OCI-M2 (cell line): ENCODE data around the gene MACROD1.
A peak's percentile ranks its signal among the peaks of the same experiment; 100 is the strongest.

ENCODE experiments used
- DNase-seq: peaks from one replicate; lab custom pipeline; 2025; ENCODE audit not compliant: unreplicated experiment; lab: John Stamatoyannopoulos, UW

Gene MACROD1

DNA sequence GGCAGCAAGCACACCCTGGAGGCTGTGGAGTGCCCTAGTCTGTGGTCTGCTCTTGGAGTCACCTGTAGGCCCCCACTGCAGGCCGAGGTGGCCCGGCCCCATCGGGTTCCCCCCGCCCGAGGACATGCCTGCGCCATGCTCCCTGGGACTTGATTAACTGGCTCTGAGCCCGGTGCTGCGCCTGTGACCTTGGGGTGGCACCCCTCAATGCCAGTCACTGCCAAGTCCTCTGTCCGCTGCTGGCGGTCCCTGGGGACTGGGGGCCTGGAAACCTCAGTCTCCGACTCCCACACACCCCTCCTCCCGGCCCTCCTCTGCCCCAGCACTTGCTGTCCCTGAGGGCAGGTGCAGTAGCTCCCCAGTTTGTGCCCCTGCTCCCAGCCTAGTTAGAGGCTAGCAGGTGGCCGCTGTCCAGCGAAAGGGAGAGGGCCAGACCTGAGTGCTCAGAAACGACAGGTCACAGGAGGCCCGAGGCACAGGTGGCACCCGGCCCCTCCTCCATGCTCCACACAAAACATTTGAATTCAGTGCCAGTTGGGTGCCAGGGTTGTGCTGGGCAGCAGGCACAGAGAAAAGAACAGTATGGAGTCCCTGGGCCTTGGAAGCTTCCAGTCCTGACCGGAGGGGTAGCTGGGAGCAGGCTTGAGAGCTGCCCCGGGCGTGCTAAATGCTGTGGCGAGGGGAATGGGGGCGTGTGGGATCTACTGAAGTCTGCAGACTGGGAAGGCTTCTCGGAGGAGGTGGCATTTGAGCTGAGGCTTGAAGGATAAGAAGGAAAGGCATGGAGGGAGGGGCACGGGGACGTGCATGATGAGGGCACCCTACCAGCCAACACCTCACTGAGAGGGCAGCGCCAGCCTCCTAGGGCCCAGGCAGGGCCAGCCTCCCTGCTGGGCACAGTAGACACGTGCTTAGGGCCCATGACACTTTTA is 146.5 kb downstream of the MACROD1 start:
- no peak for DNase-seq

DNA sequence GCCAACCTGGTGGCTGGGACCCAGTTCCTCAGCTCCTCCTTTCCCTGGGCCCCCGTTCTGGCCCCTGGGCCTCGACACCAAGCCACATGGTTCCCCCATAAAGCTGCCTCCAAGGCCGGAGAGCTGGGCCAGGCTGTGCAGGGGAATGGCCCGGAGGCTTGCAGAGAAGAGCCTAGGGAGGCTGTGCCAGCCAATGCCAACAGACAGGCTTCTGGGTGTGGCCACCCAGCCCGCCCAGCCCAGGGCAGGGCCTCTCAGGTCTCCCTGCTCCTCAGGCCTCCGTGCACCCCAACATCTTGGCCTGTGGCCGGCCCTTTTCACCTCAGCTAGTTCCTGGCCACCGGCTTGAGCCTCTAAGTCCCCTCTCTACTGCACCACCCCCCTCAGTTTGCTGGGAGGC is 147.6 kb downstream of the MACROD1 start:
- no peak for DNase-seq

DNA sequence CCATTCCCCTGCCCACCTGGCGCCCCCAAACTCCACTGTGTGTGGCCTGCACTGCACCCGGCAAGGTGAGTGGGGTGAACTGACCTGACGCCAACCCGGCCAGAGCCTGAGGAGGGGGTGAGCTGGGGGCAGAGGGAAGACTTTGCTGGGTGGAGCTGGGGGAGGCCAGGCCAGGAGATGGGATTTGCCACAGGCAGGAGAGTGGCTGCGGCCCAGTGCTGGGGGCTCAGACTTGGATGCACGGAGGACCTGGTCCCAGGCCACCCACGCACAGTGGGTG is 148.0 kb downstream of the MACROD1 start:
- DNase-seq: no peak

DNA sequence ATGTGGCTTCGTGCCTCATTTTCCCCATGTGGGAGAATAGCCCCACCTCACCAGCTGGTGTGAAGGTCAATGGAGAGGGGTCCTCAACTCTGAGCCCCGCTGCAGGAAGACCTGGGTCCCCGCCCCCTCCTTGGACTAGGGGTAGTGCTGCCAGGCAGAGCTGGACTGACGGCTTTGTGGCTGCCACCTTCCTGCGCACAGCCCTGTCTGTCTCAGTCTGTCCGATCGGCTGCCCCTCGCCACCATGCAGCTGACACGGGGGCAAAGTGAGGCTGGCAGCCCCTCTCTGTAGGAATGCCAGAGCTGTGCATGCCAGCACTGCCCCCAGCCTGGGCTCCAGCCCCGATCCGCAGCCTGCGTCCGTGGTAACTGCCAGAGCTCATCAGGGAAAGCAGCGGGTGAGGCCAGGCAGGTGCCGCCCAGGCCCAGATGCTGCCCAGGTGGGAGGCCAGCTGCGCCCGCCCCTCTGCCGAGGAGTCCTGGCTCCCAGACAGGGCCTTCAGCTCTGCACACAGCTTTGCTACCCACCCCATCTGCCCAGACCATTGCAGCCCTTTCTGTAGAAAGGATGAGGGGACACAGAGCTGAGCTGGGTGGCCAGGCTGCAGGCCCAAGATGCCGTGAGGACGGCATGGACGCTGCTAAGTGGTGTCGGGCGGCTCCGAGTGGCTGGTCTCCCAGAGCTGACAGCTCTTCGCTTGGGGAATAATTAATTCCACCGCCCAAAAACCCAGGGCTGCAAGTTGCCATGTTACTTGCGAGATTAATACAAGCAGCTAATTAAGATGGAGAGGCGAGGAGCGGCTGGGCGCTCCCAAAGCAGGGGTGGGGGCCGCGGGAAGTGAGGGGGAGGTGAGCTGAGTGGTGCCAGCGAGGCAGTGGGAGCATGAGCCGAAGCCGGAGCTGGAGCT is 149.7 kb downstream of the MACROD1 start:
- no peak for DNase-seq

DNA sequence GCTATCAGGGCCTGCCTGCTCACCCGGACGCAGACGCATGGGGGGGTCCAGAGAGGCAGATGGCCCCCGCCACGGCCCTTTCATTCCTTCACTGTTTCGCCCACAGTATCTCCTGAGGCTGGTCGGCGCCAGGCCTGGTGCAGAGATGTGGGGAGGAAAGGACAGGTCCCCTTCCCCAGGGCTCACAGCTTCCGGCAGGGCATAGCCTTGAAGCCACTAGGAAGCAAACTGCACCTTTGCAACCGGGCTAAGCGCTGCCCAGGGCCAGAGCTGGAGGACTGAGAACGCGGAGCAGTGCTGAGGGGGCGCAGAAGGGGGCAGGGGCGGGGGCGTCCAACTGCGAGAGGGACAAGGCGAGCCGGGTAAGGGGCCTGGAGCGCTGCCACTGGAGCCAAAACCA is 150.4 kb downstream of the MACROD1 start:
- DNase-seq: no peak

DNA sequence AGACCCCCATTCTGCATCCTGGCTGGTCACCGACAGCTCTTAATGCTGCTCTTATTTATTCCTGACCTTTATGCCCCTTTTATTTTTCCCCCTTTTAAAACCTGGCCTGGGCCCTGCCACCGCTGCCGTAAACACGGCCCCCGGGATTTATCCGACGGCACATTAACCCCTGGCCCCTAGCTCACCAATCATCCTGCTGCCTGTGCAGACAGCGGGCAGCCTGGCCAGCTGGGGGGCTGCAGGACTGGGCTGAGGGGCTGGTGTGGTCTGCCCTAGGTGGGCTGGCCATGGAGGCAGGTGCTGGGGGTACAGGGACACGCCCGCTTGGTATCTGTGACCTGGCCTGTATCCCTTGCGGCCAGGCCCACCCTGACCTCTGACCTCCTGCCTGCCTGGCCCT is 151.6 kb downstream of the MACROD1 start:
- no peak for DNase-seq

DNA sequence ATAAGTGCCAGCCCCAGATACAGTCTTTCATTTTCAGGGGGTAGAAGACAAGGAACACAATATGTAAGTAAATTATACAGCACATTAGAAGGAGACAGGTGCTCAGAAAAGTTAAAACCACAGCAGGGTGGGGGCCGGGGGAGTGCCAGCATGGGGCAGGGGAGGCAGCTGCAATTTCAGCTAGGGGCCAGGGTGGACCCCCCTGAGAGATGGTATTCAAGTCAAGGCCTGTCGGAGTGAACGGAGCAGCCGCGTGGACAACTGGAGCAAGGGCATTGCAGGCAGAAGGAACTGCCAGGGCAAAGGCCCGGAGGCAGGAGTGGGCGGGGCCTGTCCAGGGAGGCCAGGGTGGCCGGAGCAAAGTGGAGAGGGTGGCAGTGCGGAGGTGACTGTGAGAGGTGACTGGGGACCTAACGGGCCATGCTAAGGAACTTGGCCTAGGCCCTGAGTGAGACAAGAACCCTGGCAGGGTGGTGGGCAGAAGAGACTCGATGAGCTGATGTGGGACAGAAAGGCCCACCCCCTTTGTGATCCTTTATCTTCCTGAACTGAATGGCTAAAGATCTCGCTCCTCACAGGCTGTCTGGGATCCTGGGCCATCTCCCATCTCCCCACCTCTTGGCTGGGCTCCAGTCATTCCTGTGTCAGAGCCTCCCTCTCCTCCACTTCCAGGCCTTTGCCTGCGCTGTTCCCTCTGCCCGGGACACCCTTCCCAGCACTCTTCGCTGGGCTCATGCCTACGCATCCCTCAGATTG is 152.6 kb downstream of the MACROD1 start:
- no peak for DNase-seq

DNA sequence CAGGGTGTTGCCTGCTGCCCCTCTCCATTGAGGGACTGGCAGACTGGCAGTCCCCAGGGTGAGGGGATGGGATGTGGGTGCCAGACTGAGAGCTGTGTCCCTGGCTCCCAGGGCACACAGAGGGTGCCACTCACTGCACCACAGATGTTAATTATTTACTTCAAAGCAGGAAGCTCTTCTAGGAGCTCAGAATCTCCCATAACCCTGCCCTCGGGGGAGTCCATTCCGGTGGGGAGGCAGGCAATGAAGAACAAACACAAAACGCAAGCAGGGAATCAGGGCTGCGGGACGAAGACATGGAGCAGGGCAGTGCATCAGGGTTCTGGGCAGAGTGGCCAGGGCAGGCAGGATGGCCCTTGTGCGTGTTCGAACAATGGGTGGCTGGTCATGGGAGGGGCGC is 154.5 kb downstream of the MACROD1 start:
- no peak for DNase-seq

DNA sequence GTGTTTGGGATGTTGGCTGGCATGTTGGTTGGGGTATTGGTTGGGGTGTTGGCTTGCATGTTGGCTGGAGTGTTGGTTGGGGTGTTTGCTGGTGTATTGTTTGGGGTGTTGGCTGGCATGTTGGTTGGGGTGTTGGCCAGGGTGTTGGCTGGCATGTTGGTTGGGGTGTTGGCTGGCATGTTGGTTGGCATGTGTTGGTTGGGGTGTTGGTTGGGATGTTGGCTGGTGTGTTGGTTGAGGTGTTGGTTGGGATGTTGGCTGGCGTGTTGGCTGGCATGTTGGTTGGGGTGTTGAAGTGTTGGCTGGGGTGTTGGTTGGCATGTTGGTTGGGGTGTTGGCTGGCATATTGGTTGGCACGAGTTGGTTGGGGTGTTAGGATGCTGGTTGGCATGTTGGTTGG is 155.1 kb downstream of the MACROD1 start:
- no peak for DNase-seq

DNA sequence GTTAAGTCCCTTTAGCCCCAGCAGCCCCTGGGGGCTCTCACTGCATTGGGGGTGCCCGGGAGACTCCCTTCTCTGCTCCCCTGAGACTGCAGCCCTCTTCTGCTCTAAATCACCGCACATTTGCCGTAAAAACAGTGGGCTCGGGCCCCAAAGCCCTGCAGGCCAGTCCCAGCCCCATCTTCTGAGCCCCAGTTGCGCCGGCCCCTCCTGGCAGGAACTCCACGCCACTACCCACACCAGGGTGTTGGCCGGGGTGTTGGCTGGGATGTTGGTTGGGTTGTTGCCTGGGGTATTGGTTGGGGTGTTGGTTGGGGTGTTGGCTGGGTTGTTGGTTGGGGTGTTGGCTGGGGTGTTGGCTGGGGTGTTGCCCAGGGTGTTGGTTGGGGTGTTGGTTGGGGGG is 156.2 kb downstream of the MACROD1 start:
- no peak for DNase-seq

DNA sequence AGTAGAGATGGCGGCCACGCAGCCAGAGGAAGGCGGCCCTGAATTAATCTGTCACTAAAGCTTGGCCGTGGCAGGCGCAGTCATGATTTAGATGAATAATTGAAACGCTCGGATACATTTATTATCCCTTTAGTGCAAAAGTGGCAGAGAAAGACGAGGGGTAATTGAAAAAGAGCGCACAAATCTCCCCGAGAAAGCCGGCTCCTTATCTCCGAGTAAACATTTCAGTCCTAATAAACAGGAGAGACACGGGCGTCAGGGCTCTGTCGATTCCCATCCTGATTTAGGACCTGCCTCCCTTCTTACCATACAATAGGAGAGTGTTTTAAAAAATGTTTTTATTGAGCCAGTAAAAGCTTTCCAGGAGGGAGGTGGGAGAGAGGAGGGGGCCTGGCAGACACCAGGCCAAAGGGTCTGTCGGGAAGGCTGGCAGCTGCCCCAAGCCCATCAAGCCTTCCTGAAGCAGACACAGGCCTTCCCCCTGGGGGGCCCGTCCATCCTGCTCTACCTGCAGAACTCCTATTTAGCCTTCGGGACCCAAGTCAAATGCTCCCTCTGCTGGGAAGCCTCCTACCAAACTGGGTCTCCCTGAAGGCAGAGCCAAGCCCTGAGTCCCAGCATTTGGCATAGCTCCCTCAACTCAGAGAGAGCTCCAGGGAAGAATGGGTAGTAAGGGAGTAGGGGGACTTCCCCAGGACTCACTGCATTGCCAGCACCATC is 156.8 kb downstream of the MACROD1 start:
- DNase-seq: no peak

DNA sequence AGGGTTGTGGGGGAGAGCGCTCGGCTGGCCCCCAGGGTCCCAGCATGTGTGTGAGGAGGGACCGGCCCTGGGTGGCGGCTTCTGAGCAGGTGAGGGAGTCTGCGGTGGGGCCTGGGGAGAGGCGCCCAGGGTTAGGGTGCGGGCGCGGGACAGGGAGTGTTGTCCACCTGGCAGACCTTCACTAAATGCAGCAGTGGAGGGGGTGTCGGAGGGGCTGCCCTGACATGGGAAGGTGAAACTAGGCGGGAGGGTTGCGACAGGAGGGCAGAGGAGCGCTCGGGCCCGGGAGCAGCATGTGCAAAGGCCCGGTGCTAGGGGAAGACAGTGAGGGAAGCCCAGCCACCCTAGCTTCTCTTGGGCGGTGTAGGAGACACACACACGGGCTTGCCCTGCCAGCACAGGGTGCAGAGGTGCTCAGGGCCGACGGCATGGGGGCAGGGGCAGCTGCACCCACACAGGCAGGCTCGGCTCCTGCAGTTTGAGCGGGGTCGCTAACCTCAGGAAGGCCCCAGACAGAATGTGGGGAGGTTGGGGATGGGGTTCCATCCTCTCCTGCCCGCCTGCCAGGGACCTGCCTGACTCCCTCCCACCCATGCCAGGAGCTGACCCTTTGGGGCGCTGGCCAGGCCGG is 157.5 kb downstream of the MACROD1 start:
- DNase-seq: no peak

DNA sequence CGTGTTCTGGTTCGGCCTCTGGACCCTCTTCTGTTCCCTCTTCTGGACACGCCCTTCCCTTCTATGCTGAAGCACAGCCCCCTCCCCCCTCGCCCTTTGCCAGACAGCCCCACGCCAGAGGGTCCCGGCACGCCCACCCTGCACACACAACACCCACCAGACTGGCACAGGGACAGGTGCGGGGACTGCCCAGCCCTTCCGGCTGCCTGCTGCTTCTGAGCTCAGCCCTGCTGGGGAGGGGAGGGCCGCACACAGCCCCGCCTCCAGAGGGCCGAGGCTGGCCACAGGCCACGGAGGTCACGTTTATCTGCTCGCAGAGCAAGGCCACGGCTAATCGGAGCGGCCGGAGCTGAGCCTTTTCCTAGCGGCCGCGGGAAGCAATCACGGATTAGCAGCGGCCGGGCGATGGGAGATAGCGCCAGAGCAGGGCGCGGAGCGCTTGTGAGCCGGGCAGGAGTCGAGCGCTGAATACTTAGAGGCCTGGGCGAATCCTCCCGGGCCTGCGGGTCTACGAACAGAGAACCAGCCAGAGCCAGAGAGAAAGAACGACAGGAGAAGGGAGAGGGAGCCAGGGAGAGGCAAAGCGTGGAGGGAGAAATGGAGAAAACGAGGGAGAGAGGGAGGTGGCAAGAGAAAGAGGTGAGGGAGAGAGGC is 158.2 kb downstream of the MACROD1 start:
- peak; percentile 71 for DNase-seq

DNA sequence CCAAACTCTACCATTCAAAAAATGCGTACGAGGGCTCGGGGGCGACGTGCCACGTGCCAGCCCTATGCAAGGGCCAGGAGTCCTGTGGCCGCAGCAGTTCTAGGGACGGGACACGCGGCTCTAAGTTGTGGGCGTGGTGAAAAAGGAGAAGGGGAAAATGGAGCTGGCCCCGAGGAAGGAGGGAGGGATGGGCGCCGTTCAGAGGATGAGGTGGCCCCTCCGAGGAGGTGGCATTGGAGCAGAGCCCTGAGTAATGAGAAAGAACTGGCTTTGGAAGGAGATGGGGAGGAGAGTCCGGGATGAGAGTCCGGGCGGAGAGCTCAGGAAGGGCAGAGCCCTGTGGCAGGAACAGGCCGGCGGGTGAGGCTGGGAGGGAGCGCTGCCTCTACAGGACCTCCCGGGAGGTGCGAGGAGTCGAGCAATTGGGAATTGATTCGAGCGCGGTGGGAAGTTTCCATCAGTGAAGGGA is 158.7 kb downstream of the MACROD1 start:
- DNase-seq: no peak

DNA sequence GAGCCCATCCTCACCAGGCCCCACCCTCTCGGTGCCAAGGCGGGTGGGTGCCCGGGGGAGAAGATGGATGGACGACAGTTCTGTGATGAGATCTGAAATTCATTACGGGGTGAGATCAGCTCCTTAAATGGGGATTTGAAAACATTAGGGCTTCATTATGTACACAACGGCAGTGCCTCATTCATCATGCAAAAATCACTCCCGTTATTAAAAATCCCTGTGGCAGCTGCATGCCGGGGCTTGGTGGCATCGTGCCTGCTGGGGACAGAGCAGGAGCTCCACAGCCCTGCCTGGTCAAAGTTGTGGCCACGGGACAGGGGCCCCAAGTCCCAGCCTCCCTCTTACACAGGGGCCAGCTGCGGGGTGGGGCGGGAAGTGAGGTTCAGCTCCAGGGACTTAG is 159.5 kb downstream of the MACROD1 start:
- DNase-seq: no peak

DNA sequence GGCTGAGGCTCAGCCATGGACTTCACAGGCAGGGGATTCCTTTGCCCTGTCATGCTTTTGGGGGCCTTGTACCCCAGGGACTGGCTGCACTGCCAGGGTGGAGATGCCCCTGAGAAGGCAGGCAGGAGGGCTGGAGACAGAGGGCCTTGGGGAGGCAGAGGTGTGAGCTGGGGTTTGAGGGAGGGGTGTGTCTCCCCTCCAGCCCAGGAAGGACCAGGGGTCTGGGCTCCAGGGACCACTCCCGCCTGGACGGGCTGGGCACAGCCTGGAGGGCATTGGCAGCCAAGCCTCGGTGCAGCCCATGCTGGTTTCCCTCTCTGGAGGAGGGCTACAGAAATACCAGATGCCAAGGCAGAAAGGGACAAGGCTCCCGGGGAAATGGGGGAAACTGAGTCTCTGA is 160.2 kb downstream of the MACROD1 start:
- DNase-seq: no peak

DNA sequence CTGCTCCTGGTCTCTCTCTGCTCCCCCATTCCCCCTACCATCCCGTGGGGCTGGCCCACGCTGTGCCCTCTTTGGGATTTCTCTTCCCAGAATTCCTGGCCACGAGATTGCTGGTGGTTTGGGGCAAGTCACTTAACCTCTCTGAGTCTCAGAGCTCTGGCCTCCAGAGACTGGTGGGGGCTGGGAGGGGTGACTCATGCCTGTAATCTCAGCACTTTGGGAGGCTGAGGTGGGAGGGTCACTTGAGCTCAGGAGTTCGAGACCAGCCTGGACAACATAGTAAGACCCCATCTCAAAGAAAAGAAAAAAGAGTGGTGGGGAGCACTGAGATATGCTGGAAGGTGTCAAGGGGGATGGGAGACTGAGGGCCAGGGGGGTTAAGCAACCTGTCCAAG is 161.3 kb downstream of the MACROD1 start:
- no peak for DNase-seq

DNA sequence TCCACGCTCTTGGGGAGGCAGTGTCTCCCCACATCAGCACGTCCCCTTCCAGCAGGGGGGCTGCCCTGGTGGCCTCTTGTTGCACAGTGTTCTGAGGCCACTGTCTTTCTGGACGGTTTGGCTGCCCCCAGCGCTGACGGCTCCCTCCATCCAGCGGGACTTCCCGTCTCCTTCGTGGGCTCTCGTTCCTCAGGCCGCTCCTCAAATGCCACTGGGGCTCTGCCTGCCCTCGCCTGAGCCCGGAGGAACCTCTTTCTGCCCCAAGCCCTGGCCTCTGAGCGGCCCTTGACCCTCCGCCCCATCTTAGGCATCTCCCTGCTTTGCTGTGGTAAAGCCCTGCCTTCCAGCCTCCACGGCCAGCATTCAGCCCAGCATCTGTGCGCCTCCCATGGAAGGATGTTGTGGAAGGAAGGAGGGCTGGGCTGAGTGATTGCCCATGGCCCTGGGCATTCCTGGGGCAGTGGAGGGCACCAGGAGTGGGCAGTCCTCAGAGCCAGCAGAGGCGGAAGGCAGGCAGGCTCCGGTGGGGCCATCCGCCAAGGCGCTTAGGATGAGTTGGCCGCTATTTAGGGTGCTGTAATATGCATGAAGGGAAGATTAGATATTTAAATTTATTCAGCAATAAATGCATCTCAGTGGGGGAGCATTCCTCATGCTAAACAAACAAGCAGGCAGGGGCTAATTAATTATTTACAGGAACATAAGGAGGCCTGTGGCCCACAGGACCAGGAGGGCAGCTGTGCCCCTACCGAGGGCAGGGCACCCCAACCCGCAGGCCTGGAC is 161.9 kb downstream of the MACROD1 start:
- no peak for DNase-seq
